Measurements from ENCODE around the gene YWHAH. TPM values are rescaled to one million over a fixed set of nuclear protein-coding genes. Genes with fewer than 3 reads are reported as not detected.
A peak's percentile ranks its signal among the peaks of the same experiment; 100 is the strongest.

Gene YWHAH
- total RNA-seq, 2 experiments from 2014 or later: 113 to 145 TPM

DNA sequence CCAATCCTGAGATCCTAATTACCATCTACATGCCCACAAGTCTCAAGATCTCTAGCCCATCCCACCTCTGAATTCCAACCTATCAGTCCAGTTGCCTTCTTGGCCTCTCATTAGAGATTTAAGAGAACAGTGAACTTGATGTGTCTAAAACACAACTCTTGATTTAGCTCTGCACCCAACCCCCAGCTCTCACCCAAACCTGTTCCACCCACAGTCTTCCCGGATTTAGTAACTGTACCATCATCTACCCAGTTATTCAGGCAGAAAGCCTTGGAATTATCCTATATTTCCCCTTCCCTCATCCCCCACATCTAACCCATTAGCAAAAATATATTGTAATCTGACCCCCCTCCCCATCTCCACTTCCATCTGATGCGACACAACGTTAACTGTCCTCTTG, 24.0 kb upstream of the YWHAH start:
- H3K79me2 ChIP-seq (ENCODE audit: insufficient read depth, low read depth, low read length): no peaks in the 10 kb centered on the region
- H3K4me2 ChIP-seq (ENCODE audit: low read length): no peak overlapping the region
- CTCF ChIA-PET (ENCODE audit: unreplicated experiment): no interaction called here
- H3K36me3 ChIP-seq (ENCODE audit: insufficient read depth, low read length): no peaks in the 10 kb centered on the region
- H3K9me3 ChIP-seq (ENCODE audit: low read length): no peaks in the 10 kb centered on the region
- no peak overlapping the region for H3K4me3 ChIP-seq (ENCODE audit: low read depth, low read length, poor library complexity, severe bottlenecking)
- no peak overlapping the region for H2AFZ ChIP-seq (ENCODE audit: low read length)
- no TSS peak for BruUV-seq (replicated peaks)
- H3K4me1 ChIP-seq (ENCODE audit: insufficient read depth, low read length, poor library complexity, severe bottlenecking): peaks cover 29% of the 10 kb centered on the region
- H3K9me2 ChIP-seq (ENCODE audit: insufficient read depth, low read length): no peaks in the 10 kb centered on the region
- POLR2A ChIA-PET: interaction anchor here (1.1 kb wide), 1 partner anchor 13 kb away, joined by 3 read pairs; no protein-coding TSS in a partner anchor
- no peak overlapping the region for H3K27ac ChIP-seq (ENCODE audit: low read depth, low read length, poor library complexity, severe bottlenecking)
- intact Hi-C loops (cut with micrococcal nuclease; ENCODE audit: unreplicated experiment): no loop called here
- H4K20me1 ChIP-seq (ENCODE audit: insufficient read depth, low read length): no peaks in the 10 kb centered on the region
- no peak for DNase-seq (ENCODE audit: low spot score)
- no peak for TF ChIP-seq EZH2phosphoT487 (IDR thresholded peaks at IDR 0.05; ENCODE audit: borderline replicate concordance, low read depth, low read length)
- TF ChIP-seq, protein P1, sequence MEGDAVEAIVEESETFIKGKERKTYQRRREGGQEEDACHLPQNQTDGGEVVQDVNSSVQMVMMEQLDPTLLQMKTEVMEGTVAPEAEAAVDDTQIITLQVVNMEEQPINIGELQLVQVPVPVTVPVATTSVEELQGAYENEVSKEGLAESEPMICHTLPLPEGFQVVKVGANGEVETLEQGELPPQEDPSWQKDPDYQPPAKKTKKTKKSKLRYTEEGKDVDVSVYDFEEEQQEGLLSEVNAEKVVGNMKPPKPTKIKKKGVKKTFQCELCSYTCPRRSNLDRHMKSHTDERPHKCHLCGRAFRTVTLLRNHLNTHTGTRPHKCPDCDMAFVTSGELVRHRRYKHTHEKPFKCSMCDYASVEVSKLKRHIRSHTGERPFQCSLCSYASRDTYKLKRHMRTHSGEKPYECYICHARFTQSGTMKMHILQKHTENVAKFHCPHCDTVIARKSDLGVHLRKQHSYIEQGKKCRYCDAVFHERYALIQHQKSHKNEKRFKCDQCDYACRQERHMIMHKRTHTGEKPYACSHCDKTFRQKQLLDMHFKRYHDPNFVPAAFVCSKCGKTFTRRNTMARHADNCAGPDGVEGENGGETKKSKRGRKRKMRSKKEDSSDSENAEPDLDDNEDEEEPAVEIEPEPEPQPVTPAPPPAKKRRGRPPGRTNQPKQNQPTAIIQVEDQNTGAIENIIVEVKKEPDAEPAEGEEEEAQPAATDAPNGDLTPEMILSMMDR (conservative IDR thresholded peaks at IDR 0.05; ENCODE audit: low read length): no peak

DNA sequence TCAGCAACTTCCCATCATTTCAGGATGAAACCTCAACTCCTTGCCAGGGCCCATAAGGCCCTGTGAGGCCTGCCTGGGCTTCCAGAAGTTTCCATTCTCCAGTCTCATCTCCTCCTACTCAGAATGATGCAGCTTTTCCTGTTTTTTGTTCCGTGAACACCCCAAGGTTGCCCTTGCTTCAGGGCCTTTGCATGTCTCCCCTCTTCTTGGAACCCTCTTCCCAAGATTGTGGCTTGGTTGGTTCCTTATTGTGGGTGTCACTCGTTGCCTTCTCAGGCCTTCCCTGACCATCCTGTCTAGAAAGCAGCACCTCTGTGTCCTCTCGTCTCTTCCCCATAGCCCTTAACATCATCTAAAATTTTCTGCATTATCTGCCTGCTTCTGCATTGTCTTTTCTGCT, 23.2 kb upstream of the YWHAH start:
- POLR2A ChIA-PET: no interaction called here
- intact Hi-C loops (cut with micrococcal nuclease; ENCODE audit: unreplicated experiment): no loop called here
- Histone ChIP-seq H3K4me2 (ENCODE audit: low read length) (no peak overlapping the region), H3K36me3 (ENCODE audit: insufficient read depth, low read length) (no peaks in the 10 kb centered on the region), H3K9me2 (ENCODE audit: insufficient read depth, low read length) (no peaks in the 10 kb centered on the region), H3K4me3 (ENCODE audit: low read depth, low read length, poor library complexity, severe bottlenecking) (no peak overlapping the region), H4K20me1 (ENCODE audit: insufficient read depth, low read length) (no peaks in the 10 kb centered on the region), H3K9me3 (ENCODE audit: low read length) (no peaks in the 10 kb centered on the region), H3K27ac (ENCODE audit: low read depth, low read length, poor library complexity, severe bottlenecking) (no peak overlapping the region), H3K79me2 (ENCODE audit: insufficient read depth, low read depth, low read length) (no peaks in the 10 kb centered on the region), H3K4me1 (ENCODE audit: insufficient read depth, low read length, poor library complexity, severe bottlenecking) (peaks cover 29% of the 10 kb centered on the region), H2AFZ (ENCODE audit: low read length) (no peak overlapping the region)
- CTCF ChIA-PET (ENCODE audit: unreplicated experiment): no interaction called here
- no TSS peak for BruUV-seq (replicated peaks)
- no peak for TF ChIP-seq EZH2phosphoT487 (IDR thresholded peaks at IDR 0.05; ENCODE audit: borderline replicate concordance, low read depth, low read length)
- TF ChIP-seq, protein P1 (conservative IDR thresholded peaks at IDR 0.05; ENCODE audit: low read length): no peak
- no peak for DNase-seq (ENCODE audit: low spot score)

DNA sequence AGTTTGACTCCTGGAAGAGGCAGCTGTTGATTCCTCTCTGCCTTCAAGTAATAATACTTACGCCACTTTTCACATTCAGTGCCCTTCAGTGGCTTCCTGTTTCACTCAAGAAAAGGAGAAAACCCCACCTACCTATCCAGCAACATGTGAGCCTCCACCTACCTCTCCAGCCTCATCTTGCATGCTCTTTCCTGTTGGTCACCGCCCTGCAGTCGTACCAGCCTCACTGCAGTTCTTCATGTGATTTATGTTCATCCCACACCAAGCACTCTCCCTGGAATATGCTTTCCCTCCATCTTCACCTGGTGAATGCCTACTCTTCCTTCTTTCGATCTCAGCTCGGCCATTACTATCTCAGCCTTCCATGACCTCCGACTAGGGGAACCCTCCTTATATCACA, 21.8 kb upstream of the YWHAH start:
- H2AFZ ChIP-seq (ENCODE audit: low read length): no peak overlapping the region
- DNase-seq (ENCODE audit: low spot score): no peak
- CTCF ChIA-PET (ENCODE audit: unreplicated experiment): no interaction called here

More for the DNA sequence above, 21.8 kb upstream of the YWHAH start:
- peaks cover 20% of the 10 kb centered on the region for H3K4me1 ChIP-seq (ENCODE audit: insufficient read depth, low read length, poor library complexity, severe bottlenecking)
- H4K20me1 ChIP-seq (ENCODE audit: insufficient read depth, low read length): no peaks in the 10 kb centered on the region
- 0 out of 2 replicates have a peak overlapping the region, but pooled peaks have one; percentile 26 for H3K4me2 ChIP-seq (ENCODE audit: low read length)
- H3K36me3 ChIP-seq (ENCODE audit: insufficient read depth, low read length): no peaks in the 10 kb centered on the region
- intact Hi-C loops (cut with micrococcal nuclease; ENCODE audit: unreplicated experiment): no loop called here
- H3K9me3 ChIP-seq (ENCODE audit: low read length): no peaks in the 10 kb centered on the region
- POLR2A ChIA-PET: interaction anchor here (0.7 kb wide), 1 partner anchor 31 kb away, joined by 3 read pairs; no protein-coding TSS in a partner anchor
- H3K79me2 ChIP-seq (ENCODE audit: insufficient read depth, low read depth, low read length): no peaks in the 10 kb centered on the region
- H3K4me3 ChIP-seq (ENCODE audit: low read depth, low read length, poor library complexity, severe bottlenecking): no peak overlapping the region
- no peaks in the 10 kb centered on the region for H3K9me2 ChIP-seq (ENCODE audit: insufficient read depth, low read length)
- BruUV-seq (replicated peaks): no TSS peak
- H3K27ac ChIP-seq (ENCODE audit: low read depth, low read length, poor library complexity, severe bottlenecking): no peak overlapping the region
- TF ChIP-seq, protein P1 (conservative IDR thresholded peaks at IDR 0.05; ENCODE audit: low read length): no peak
- no peak for TF ChIP-seq EZH2phosphoT487 (IDR thresholded peaks at IDR 0.05; ENCODE audit: borderline replicate concordance, low read depth, low read length)
